Liver (tissue), 9 donors: Measurements from ENCODE around the gene PYY. TPM values are rescaled to one million over a fixed set of nuclear protein-coding genes. Genes with fewer than 3 reads are reported as not detected.

Source experiments
- DNase-seq: peaks from one replicate; pipeline ENCODE4 v3.0.0-alpha.2; 2017; ENCODE audit warnings: low spot score
- H3K27ac ChIP-seq, 2 donors: one replicate each; pipeline ENCODE4 v1.7.0; 2013; ENCODE audit warnings: inconsistent platforms in 2 of 2, low read length in 2 of 2, control low read depth in 1 of 2, low read depth in 1 of 2, mild to moderate bottlenecking in 1 of 2
- H3K27me3 ChIP-seq, 4 donors: one replicate each; pipeline versions ENCODE4 v1.6.1 to v1.7.0; 2013; ENCODE audit warnings: low read length in 3 of 4, inconsistent platforms in 1 of 4, mild to moderate bottlenecking in 1 of 4, moderate library complexity in 1 of 4; ENCODE audit not compliant: control insufficient read depth in 4 of 4, insufficient read depth in 4 of 4
- H3K36me3 ChIP-seq, 4 donors: one replicate each; pipeline versions ENCODE4 v1.6.1 to v1.7.0; 2013; ENCODE audit warnings: low read length in 3 of 4, mild to moderate bottlenecking in 3 of 4, low read depth in 1 of 4, moderate library complexity in 1 of 4; ENCODE audit not compliant: control insufficient read depth in 4 of 4, insufficient read depth in 3 of 4
- H3K4me1 ChIP-seq, 4 donors: one replicate each; pipeline versions ENCODE4 v1.6.1 to v1.7.0; 2013; ENCODE audit warnings: low read length in 3 of 4, mild to moderate bottlenecking in 3 of 4, moderate library complexity in 1 of 4; ENCODE audit not compliant: control insufficient read depth in 4 of 4, insufficient read depth in 4 of 4
- H3K4me3 ChIP-seq, 3 donors: one replicate each; pipeline versions ENCODE4 v1.6.1 to v1.7.0; 2013; ENCODE audit warnings: low read length in 3 of 3, control low read depth in 1 of 3, low read depth in 1 of 3, mild to moderate bottlenecking in 1 of 3
- H3K9ac ChIP-seq, 2 donors: one replicate each; pipeline ENCODE4 v1.7.0; 2013; ENCODE audit warnings: low read length in 2 of 2, mild to moderate bottlenecking in 2 of 2, moderate library complexity in 2 of 2, control low read depth in 1 of 2, low read depth in 1 of 2
- H3K9me3 ChIP-seq, 4 donors: one replicate each; pipeline versions ENCODE4 v1.6.1 to v1.7.0; 2013; ENCODE audit warnings: low read length in 3 of 4; ENCODE audit not compliant: control insufficient read depth in 4 of 4
- EGR1 ChIP-seq, 2 donors: IDR thresholded peaks; 2 replicates each; pipeline ENCODE4 v1.6.1; 2016 to 2018; ENCODE audit warnings: antibody characterized with exemption in 2 of 2, low read depth in 2 of 2
- FOXA1 ChIP-seq: IDR thresholded peaks from 2 replicates; pipeline ENCODE4 v1.6.1; 2016; ENCODE audit warnings: antibody characterized with exemption
- FOXA2 ChIP-seq: IDR thresholded peaks from 2 replicates; pipeline ENCODE4 v1.6.1; 2016; ENCODE audit warnings: antibody characterized with exemption
- GABPA ChIP-seq, 2 donors: IDR thresholded peaks in 1 of 2; conservative IDR thresholded peaks in 1 of 2; 2 replicates each; pipeline ENCODE4 v1.6.1; 2016; ENCODE audit warnings: antibody characterized with exemption in 2 of 2, mild to moderate bottlenecking in 1 of 2, moderate library complexity in 1 of 2
- HNF4A ChIP-seq, 2 donors: conservative IDR thresholded peaks; 2 replicates each; pipeline ENCODE4 v1.6.1; 2016; ENCODE audit warnings: antibody characterized with exemption in 2 of 2, mild to moderate bottlenecking in 2 of 2
- HNF4G ChIP-seq: IDR thresholded peaks from 2 replicates; pipeline ENCODE4 v1.6.1; 2016; ENCODE audit warnings: antibody characterized with exemption
- JUND ChIP-seq, 2 donors: IDR thresholded peaks; 2 replicates each; pipeline ENCODE4 v1.6.1; 2016; ENCODE audit warnings: antibody characterized with exemption in 2 of 2
- MAX ChIP-seq: IDR thresholded peaks from 2 replicates; pipeline ENCODE4 v1.6.1; 2016; ENCODE audit warnings: antibody characterized with exemption
- NR2F2 ChIP-seq: IDR thresholded peaks from 2 replicates; pipeline ENCODE4 v1.6.1; 2016; ENCODE audit warnings: antibody characterized with exemption
- RAD21 ChIP-seq, 2 donors: IDR thresholded peaks; 2 replicates each; pipeline ENCODE4 v1.6.1; 2016; ENCODE audit warnings: antibody characterized with exemption in 2 of 2, mild to moderate bottlenecking in 2 of 2
- REST ChIP-seq: IDR thresholded peaks from 2 replicates; pipeline ENCODE4 v1.6.1; 2016; ENCODE audit warnings: antibody characterized with exemption, mild to moderate bottlenecking
- RXRA ChIP-seq, 2 donors: IDR thresholded peaks; 2 replicates each; pipeline ENCODE4 v1.6.1; 2017 to 2018; ENCODE audit warnings: antibody characterized with exemption in 2 of 2, mild to moderate bottlenecking in 1 of 2
- SP1 ChIP-seq: IDR thresholded peaks from 2 replicates; pipeline ENCODE4 v1.6.1; 2018; ENCODE audit warnings: antibody characterized with exemption, mild to moderate bottlenecking
- TAF1 ChIP-seq: conservative IDR thresholded peaks from 2 replicates; pipeline ENCODE4 v1.6.1; 2016; ENCODE audit warnings: antibody characterized with exemption, mild to moderate bottlenecking
- YY1 ChIP-seq: IDR thresholded peaks from 2 replicates; pipeline ENCODE4 v1.6.1; 2016; ENCODE audit warnings: antibody characterized with exemption, mild to moderate bottlenecking
- WGBS: extraction: QIAGEN DNeasy Blood & Tissue Kit; methylation state at CpG from one replicate; pipeline ENCODE4 v1.1.7; 2013; 5-methylcytosine and 5-hydroxymethylcytosine counted together
- polyA plus RNA-seq, 2 donors: library from polyadenylated mRNA; stranded (reverse) in 1 of 2; unstranded in 1 of 2; fragments of 200-250 nt in 1 of 2; fragments of >200 nt in 1 of 2; fragmentation: Nextera tagmentation in 1 of 2; extraction: Ambion mirVana in 1 of 2; gene quantifications; one replicate each; pipeline versions ENCODE4 v1.2.1 to v1.2.3, GENCODE V29; 2013 to 2015
- total RNA-seq, 2 donors: library from RNA; depleted of rRNA; stranded (reverse); fragments of >200 nt; gene quantifications; one replicate each; pipeline ENCODE4 v1.2.3, GENCODE V29; 2014
- TF ChIP-seq, protein P1 (sequence below): IDR thresholded peaks from 2 replicates; pipeline ENCODE4 v1.6.1; 2016; ENCODE audit warnings: antibody characterized with exemption
- TF ChIP-seq, protein P2 (sequence below): IDR thresholded peaks from 2 replicates; pipeline ENCODE4 v1.6.1; 2016; ENCODE audit warnings: antibody characterized with exemption
- TF ChIP-seq, protein P3 (sequence below): fragments of 150-350 bp; IDR thresholded peaks from 2 replicates; pipeline ENCODE4 v1.5.1; 2017; ENCODE audit warnings: improper control_type of control experiment, low read depth, low read length; ENCODE audit not compliant: missing input control
- donor health status: healthy.
- donor health status: healthy.
- donor health status: healthy.
- donor health status: healthy.
- donor health status: healthy.

Gene PYY
- total and polyA plus RNA-seq, 4 donors = 0.05 TPM; not detected in 3

GRCh38 chr17:43984521-43984920 lies 30.8 kb upstream of the PYY start:
- H3K4me3 ChIP-seq = no peak overlapping the region
- TF ChIP-seq RXRA (IDR thresholded peaks at IDR 0.05) (no peak), FOXA2 (no peak), NR2F2 (no peak), FOXA1 (no peak), RAD21 (IDR thresholded peaks at IDR 0.05) (no peak), EGR1 (IDR thresholded peaks at IDR 0.05; ENCODE audit: low read depth in 2 of 2) (no peak), TAF1 (no peak), HNF4A (conservative IDR thresholded peaks at IDR 0.05) (no peak), SP1 (no peak), HNF4G (no peak), MAX (no peak), JUND (IDR thresholded peaks at IDR 0.05) (no peak), GABPA (IDR thresholded peaks at IDR 0.05 in 1 of 2, conservative IDR thresholded peaks at IDR 0.05 in 1 of 2) (no peak), REST (no peak), YY1 (no peak)
- TF ChIP-seq, protein P1, sequence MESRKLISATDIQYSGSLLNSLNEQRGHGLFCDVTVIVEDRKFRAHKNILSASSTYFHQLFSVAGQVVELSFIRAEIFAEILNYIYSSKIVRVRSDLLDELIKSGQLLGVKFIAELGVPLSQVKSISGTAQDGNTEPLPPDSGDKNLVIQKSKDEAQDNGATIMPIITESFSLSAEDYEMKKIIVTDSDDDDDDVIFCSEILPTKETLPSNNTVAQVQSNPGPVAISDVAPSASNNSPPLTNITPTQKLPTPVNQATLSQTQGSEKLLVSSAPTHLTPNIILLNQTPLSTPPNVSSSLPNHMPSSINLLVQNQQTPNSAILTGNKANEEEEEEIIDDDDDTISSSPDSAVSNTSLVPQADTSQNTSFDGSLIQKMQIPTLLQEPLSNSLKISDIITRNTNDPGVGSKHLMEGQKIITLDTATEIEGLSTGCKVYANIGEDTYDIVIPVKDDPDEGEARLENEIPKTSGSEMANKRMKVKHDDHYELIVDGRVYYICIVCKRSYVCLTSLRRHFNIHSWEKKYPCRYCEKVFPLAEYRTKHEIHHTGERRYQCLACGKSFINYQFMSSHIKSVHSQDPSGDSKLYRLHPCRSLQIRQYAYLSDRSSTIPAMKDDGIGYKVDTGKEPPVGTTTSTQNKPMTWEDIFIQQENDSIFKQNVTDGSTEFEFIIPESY = no peak
- TF ChIP-seq, protein P2, sequence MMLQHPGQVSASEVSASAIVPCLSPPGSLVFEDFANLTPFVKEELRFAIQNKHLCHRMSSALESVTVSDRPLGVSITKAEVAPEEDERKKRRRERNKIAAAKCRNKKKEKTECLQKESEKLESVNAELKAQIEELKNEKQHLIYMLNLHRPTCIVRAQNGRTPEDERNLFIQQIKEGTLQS = no peak
- TF ChIP-seq, protein P3, sequence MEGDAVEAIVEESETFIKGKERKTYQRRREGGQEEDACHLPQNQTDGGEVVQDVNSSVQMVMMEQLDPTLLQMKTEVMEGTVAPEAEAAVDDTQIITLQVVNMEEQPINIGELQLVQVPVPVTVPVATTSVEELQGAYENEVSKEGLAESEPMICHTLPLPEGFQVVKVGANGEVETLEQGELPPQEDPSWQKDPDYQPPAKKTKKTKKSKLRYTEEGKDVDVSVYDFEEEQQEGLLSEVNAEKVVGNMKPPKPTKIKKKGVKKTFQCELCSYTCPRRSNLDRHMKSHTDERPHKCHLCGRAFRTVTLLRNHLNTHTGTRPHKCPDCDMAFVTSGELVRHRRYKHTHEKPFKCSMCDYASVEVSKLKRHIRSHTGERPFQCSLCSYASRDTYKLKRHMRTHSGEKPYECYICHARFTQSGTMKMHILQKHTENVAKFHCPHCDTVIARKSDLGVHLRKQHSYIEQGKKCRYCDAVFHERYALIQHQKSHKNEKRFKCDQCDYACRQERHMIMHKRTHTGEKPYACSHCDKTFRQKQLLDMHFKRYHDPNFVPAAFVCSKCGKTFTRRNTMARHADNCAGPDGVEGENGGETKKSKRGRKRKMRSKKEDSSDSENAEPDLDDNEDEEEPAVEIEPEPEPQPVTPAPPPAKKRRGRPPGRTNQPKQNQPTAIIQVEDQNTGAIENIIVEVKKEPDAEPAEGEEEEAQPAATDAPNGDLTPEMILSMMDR = no peak
- no peaks in the 10 kb centered on the region for H3K9me3 ChIP-seq
- no peaks in the 10 kb centered on the region for H3K36me3 ChIP-seq
- no peak overlapping the region for H3K9ac ChIP-seq
- no peaks in the 10 kb centered on the region for H3K27me3 ChIP-seq
- 87% methylated on average over 8 of the region's 8 CpGs for WGBS
- DNase-seq = no peak
- peaks cover 0 to 10% (median 7%) of the 10 kb centered on the region in 4 donors for H3K4me1 ChIP-seq
- no peak overlapping the region for H3K27ac ChIP-seq
